Loucy (cell line): ENCODE results near the gene MRFAP1.

ENCODE experiments used
- H2AFZ ChIP-seq: fragments of 200-600 bp; sonication (generic); 2 replicates; pipeline ENCODE4 v1.6.0; 2016; ENCODE audit warnings: antibody characterized with exemption, mild to moderate bottlenecking, low read length, moderate library complexity
- H3F3A ChIP-seq: fragments of 200-600 bp; 2 replicates; pipeline ENCODE4 v1.6.0; 2016; ENCODE audit warnings: antibody characterized with exemption, low read depth, mild to moderate bottlenecking
- H3K27me3 ChIP-seq: fragments of 200-600 bp; sonication (generic); 2 replicates; pipeline ENCODE4 v1.6.1; 2014; ENCODE audit warnings: low read length, mild to moderate bottlenecking; ENCODE audit not compliant: insufficient read depth, poor library complexity, severe bottlenecking
- H3K36me3 ChIP-seq: fragments of 200-600 bp; sonication (generic); 2 replicates; pipeline ENCODE4 v1.6.1; 2016; ENCODE audit warnings: low read length; ENCODE audit not compliant: insufficient read depth
- H3K4me1 ChIP-seq: fragments of 200-600 bp; sonication (generic); 2 replicates; pipeline ENCODE4 v1.5.1; 2014; ENCODE audit warnings: low read length, mild to moderate bottlenecking; ENCODE audit not compliant: insufficient read depth, poor library complexity, severe bottlenecking
- H3K4me2 ChIP-seq: fragments of 200-600 bp; sonication (generic); 2 replicates; pipeline ENCODE4 v1.6.0; 2014; ENCODE audit warnings: antibody characterized with exemption, low read length, low read depth, mild to moderate bottlenecking; ENCODE audit not compliant: poor library complexity, severe bottlenecking
- H3K4me3 ChIP-seq: fragments of 200-600 bp; sonication (generic); 2 replicates; pipeline ENCODE4 v1.5.1; 2014; ENCODE audit warnings: low read length, mild to moderate bottlenecking, mixed read lengths; ENCODE audit not compliant: poor library complexity, severe bottlenecking
- H3K79me2 ChIP-seq: fragments of 200-600 bp; sonication (generic); 2 replicates; pipeline ENCODE4 v1.6.1; 2014; ENCODE audit warnings: low read length; ENCODE audit not compliant: insufficient read depth
- H3K9ac ChIP-seq: fragments of 200-600 bp; sonication (generic); 2 replicates; pipeline ENCODE4 v1.6.0; 2014; ENCODE audit warnings: mild to moderate bottlenecking, low read depth, low read length, moderate library complexity; ENCODE audit not compliant: poor library complexity, severe bottlenecking
- H3K9me2 ChIP-seq: fragments of 200-600 bp; sonication (generic); replicated peaks from 2 replicates; pipeline ENCODE4 v1.6.1; 2016; ENCODE audit warnings: low read depth, low read length, mixed read lengths
- H3K9me3 ChIP-seq: fragments of 200-600 bp; sonication (generic); 2 replicates; pipeline ENCODE4 v1.6.1; 2014; ENCODE audit warnings: mild to moderate bottlenecking, antibody characterized with exemption, low read length, low read depth; ENCODE audit not compliant: insufficient read depth
- H4K20me1 ChIP-seq: fragments of 200-600 bp; sonication (generic); 2 replicates; pipeline ENCODE4 v1.6.0; 2014; ENCODE audit warnings: antibody characterized with exemption, low read length, mild to moderate bottlenecking; ENCODE audit not compliant: insufficient read depth, poor library complexity, severe bottlenecking
- CTCF ChIP-seq: fragments of 200-600 bp; sonication (generic); conservative IDR thresholded peaks from 2 replicates; pipeline ENCODE4 v1.5.1; 2014; ENCODE audit warnings: mild to moderate bottlenecking, antibody characterized with exemption, low read length
- EZH2phosphoT487 ChIP-seq: fragments of 200-600 bp; IDR thresholded peaks from 2 replicates; pipeline ENCODE4 v1.6.1; 2018; ENCODE audit warnings: antibody characterized with exemption, mild to moderate bottlenecking, moderate library complexity, borderline replicate concordance

The MRFAP1 gene

GRCh38 chr4:6658597-6659075 is 18.2 kb downstream of the MRFAP1 start:
- Histone ChIP-seq H3F3A (no peaks in the 10 kb centered on the region), H3K27me3 (no peaks in the 10 kb centered on the region), H3K4me3 (no peak overlapping the region), H3K4me2 (no peak overlapping the region), H3K9me3 (no peaks in the 10 kb centered on the region), H3K9me2 (no peaks in the 10 kb centered on the region), H4K20me1 (no peaks in the 10 kb centered on the region), H3K4me1 (no peaks in the 10 kb centered on the region), H3K9ac (no peak overlapping the region), H2AFZ (no peak overlapping the region), H3K79me2 (no peaks in the 10 kb centered on the region), H3K36me3 (no peaks in the 10 kb centered on the region)
- no peak for TF ChIP-seq EZH2phosphoT487
- no peak for TF ChIP-seq CTCF

- H3K36me3 ChIP-seq: no peaks in the 10 kb centered on the region
- H3K79me2 ChIP-seq: no peaks in the 10 kb centered on the region
- H3K4me1 ChIP-seq: no peaks in the 10 kb centered on the region
- H3F3A ChIP-seq: no peaks in the 10 kb centered on the region
- H4K20me1 ChIP-seq: no peaks in the 10 kb centered on the region
- H2AFZ ChIP-seq: no peak overlapping the region
- no peaks in the 10 kb centered on the region for H3K27me3 ChIP-seq
- no peaks in the 10 kb centered on the region for H3K9me3 ChIP-seq
- TF ChIP-seq EZH2phosphoT487 (no peak), CTCF (no peak)
- H3K4me3 ChIP-seq: no peak overlapping the region
- no peak overlapping the region for H3K9ac ChIP-seq
- H3K9me2 ChIP-seq: no peaks in the 10 kb centered on the region
- no peak overlapping the region for H3K4me2 ChIP-seq
These were observed 19.4 kb downstream of the MRFAP1 start for GRCh38 chr4:6659897-6660296.

GRCh38 chr4:6660430-6660829 is 19.9 kb downstream of the MRFAP1 start:
- H3K27me3 ChIP-seq: no peaks in the 10 kb centered on the region
- no peaks in the 10 kb centered on the region for H3K9me3 ChIP-seq
- no peak overlapping the region for H3K4me3 ChIP-seq

More at GRCh38 chr4:6660430-6660829, 19.9 kb downstream of the MRFAP1 start:
- Histone ChIP-seq H3K4me2 (no peak overlapping the region), H3F3A (no peaks in the 10 kb centered on the region), H3K9me2 (no peaks in the 10 kb centered on the region), H3K36me3 (no peaks in the 10 kb centered on the region), H3K4me1 (no peaks in the 10 kb centered on the region), H3K79me2 (no peaks in the 10 kb centered on the region), H2AFZ (no peak overlapping the region), H3K9ac (no peak overlapping the region), H4K20me1 (no peaks in the 10 kb centered on the region)
- no peak for TF ChIP-seq EZH2phosphoT487
- TF ChIP-seq CTCF: no peak
